OCI-M2 (cell line): ENCODE results near the gene SCUBE2.
"Not testable (repeated sequence)": the region's sequence is repeated elsewhere in the genome, so short reads cannot be mapped to it uniquely, and the experiment has no call there.

Experiments
- DNase-seq: peaks from one replicate; lab custom pipeline; 2025; ENCODE audit not compliant: unreplicated experiment; lab: John Stamatoyannopoulos, UW

The SCUBE2 gene

GRCh38 chr11:9109858-9110731 is 18.7 kb upstream of the SCUBE2 start:
- DNase-seq: no peak

GRCh38 chr11:9104580-9104979 is 13.2 kb upstream of the SCUBE2 start:
- DNase-seq: no peak

- DNase-seq: no peak
These were observed 12.3 kb upstream of the SCUBE2 start for GRCh38 chr11:9103542-9104276.

GRCh38 chr11:9099617-9100016 is 8.2 kb upstream of the SCUBE2 start:
- no peak for DNase-seq

- DNase-seq: not testable (repeated sequence)
These were observed 7.1 kb upstream of the SCUBE2 start for GRCh38 chr11:9098455-9098854.

- not testable (repeated sequence) for DNase-seq
These were observed 6.0 kb upstream of the SCUBE2 start for GRCh38 chr11:9097186-9097943.

GRCh38 chr11:9096427-9096826 is 5.0 kb upstream of the SCUBE2 start:
- DNase-seq: no peak

GRCh38 chr11:9095421-9095820 is 4.0 kb upstream of the SCUBE2 start:
- no peak for DNase-seq

GRCh38 chr11:9094420-9094819 is 3.0 kb upstream of the SCUBE2 start:
- no peak for DNase-seq

GRCh38 chr11:9092853-9093778 is 1.7 kb upstream of the SCUBE2 start:
- DNase-seq: no peak

- DNase-seq: no peak
These were observed 673 bp upstream of the SCUBE2 start for GRCh38 chr11:9092072-9092471.

- no peak for DNase-seq
These were observed 833 bp downstream of the SCUBE2 start for GRCh38 chr11:9090488-9091043.

GRCh38 chr11:9089636-9090035 is 1.8 kb downstream of the SCUBE2 start:
- no peak for DNase-seq

GRCh38 chr11:9089061-9089460 is 2.3 kb downstream of the SCUBE2 start:
- DNase-seq: no peak

GRCh38 chr11:9082575-9082974 is 8.8 kb downstream of the SCUBE2 start:
- DNase-seq: no peak

- no peak for DNase-seq
These were observed 10.2 kb downstream of the SCUBE2 start for GRCh38 chr11:9081153-9081552.

- DNase-seq: no peak
These were observed 13.0 kb downstream of the SCUBE2 start for GRCh38 chr11:9078113-9079086.

- no peak for DNase-seq
These were observed 14.2 kb downstream of the SCUBE2 start for GRCh38 chr11:9077164-9077563.

GRCh38 chr11:9076661-9077060 is 14.7 kb downstream of the SCUBE2 start:
- no peak for DNase-seq
